ENCODE data around the gene CCDC18.

CCDC18 gene

DNA sequence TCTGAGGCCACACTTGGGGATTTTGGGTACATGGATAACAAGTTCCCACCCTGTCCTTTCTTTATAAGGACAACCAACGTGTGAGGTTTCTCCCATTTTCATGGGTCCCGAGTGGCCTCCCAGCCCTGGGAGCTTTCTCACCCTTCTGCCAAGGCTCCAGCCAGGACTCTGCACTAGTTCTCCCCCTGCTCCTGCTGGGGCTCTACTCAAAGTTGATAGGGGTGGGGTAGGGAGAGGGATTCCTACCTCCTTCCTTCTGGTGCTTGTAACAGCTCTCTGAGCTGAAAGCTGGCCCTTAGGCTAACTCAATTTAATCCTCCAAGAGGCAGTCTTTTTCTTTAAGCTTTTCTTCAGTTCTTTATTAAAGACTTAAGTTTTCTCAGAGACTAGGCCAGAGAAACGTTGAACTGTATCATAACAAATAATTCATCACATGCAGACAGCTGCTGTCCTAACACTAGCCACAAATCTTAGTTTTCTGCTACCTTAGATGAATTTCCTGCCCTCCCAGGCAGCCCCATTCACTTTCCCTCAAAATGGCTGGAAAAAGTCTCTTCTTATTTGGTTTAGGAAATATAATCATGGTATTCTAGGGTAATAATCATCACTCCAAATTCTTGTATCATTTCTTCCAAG is 142.8 kb downstream of the CCDC18 start:
- Mint-ChIP-seq H3K4me1 (no peaks in the 10 kb centered on the region), H3K27me3 (ENCODE audit: low read depth, poor library complexity) (peaks cover 5% of the 10 kb centered on the region), H3K36me3 (ENCODE audit: low read depth) (peaks cover 16% of the 10 kb centered on the region), H3K9me3 (peaks cover 5% of the 10 kb centered on the region), H3K4me3 (no peak overlapping the region), H3K27ac (no peak overlapping the region)
- no peak for DNase-seq
- no peak for TF ChIP-seq CTCF (IDR thresholded peaks at IDR 0.05)

GRCh38 chr1:93324486-93325464 is 144.3 kb downstream of the CCDC18 start:
- no peak for TF ChIP-seq CTCF (IDR thresholded peaks at IDR 0.05)
- H3K36me3 Mint-ChIP-seq (ENCODE audit: low read depth) = peaks cover 16% of the 10 kb centered on the region
- H3K27ac Mint-ChIP-seq = no peak overlapping the region
- H3K4me1 Mint-ChIP-seq = no peaks in the 10 kb centered on the region
- peaks cover 5% of the 10 kb centered on the region for H3K27me3 Mint-ChIP-seq (ENCODE audit: low read depth, poor library complexity)
- no peak overlapping the region for H3K4me3 Mint-ChIP-seq
- no peak for DNase-seq
- peaks cover 5% of the 10 kb centered on the region for H3K9me3 Mint-ChIP-seq

Measured in nephron progenitor cell (in vitro differentiated cells).